ENCODE data around the gene TNFRSF13B.

GRCh38 chr17:17021194-17021863, 49.4 kb upstream of the TNFRSF13B start:
- TF ChIP-seq CTCF (IDR thresholded peaks at IDR 0.05; ENCODE audit: low read length) (no peak), EZH2 (IDR thresholded peaks at IDR 0.05; ENCODE audit: borderline replicate concordance, low read length) (no peak)
